Activated CD8-positive, alpha-beta memory T cell treated with anti-CD3 and anti-CD28 coated beads, Interleukin-2, amount 50 U/mL, for 1 hour (primary cell): ENCODE data around the gene DISP2.

Experiments
- DNase-seq: peaks from one replicate; pipeline ENCODE4 v3.0.0-alpha.2; 2020; ENCODE audit errors: extremely low read depth

Gene DISP2

GRCh38 chr15:40365624-40366456, 7.8 kb downstream of the DISP2 start:
- DNase-seq = no peak

- no peak for DNase-seq
Measured at GRCh38 chr15:40366457-40367370, 8.7 kb downstream of the DISP2 start.

GRCh38 chr15:40367371-40367685, 9.3 kb downstream of the DISP2 start:
- no peak for DNase-seq

GRCh38 chr15:40367686-40368611, 9.9 kb downstream of the DISP2 start:
- peak; percentile 68 for DNase-seq

- no peak for DNase-seq
Measured at GRCh38 chr15:40368719-40369473, 10.9 kb downstream of the DISP2 start.

- DNase-seq = no peak
Measured at GRCh38 chr15:40369474-40369869, 11.5 kb downstream of the DISP2 start.

- no peak for DNase-seq
Measured at GRCh38 chr15:40369971-40370370, 12.0 kb downstream of the DISP2 start.

GRCh38 chr15:40372981-40373380, 15.0 kb downstream of the DISP2 start:
- no peak for DNase-seq

- DNase-seq = no peak
Measured at GRCh38 chr15:40377606-40378005, 19.6 kb downstream of the DISP2 start.

GRCh38 chr15:40379374-40379773, 21.4 kb downstream of the DISP2 start:
- no peak for DNase-seq

- DNase-seq = no peak
Measured at GRCh38 chr15:40379853-40380252, 21.8 kb downstream of the DISP2 start.

- no peak for DNase-seq
Measured at GRCh38 chr15:40380636-40381035, 22.6 kb downstream of the DISP2 start.

GRCh38 chr15:40381818-40382529, 24.0 kb downstream of the DISP2 start:
- no peak for DNase-seq

GRCh38 chr15:40382580-40383456, 24.8 kb downstream of the DISP2 start, which contains the start of gene KNSTRN:
TSS of gene KNSTRN (plus strand) at chr15:40382721. CDS start at chr15:40382836, 115 bp downstream.
- peak; percentile 82 for DNase-seq

GRCh38 chr15:40386480-40386879, 28.5 kb downstream of the DISP2 start:
- DNase-seq = no peak

- no peak for DNase-seq
Measured at GRCh38 chr15:40388941-40389823, 31.2 kb downstream of the DISP2 start.

GRCh38 chr15:40389824-40390595, 32.0 kb downstream of the DISP2 start:
- DNase-seq = no peak
